HG02610 (cell line): ENCODE results near the gene FAM171A1.

Experiments
- ATAC-seq: cut with Tn5 transposase; IDR thresholded peaks from one replicate; pipeline ENCODE4 v1.9.1; 2021; ENCODE audit warnings: mild to moderate bottlenecking, moderate library complexity; ENCODE audit not compliant: unreplicated experiment

FAM171A1 gene

GRCh38 chr10:15253951-15254807, 116.9 kb downstream of the FAM171A1 start:
- ATAC-seq = peak; percentile 62

GRCh38 chr10:15252396-15252795, 118.7 kb downstream of the FAM171A1 start:
- ATAC-seq = no peak

- no peak for ATAC-seq
Measured at GRCh38 chr10:15251791-15252380, 119.2 kb downstream of the FAM171A1 start.

- ATAC-seq = no peak
Measured at GRCh38 chr10:15245530-15245929, 125.6 kb downstream of the FAM171A1 start.

- ATAC-seq = peak; percentile 65
Measured at GRCh38 chr10:15244635-15245197, 126.4 kb downstream of the FAM171A1 start.

GRCh38 chr10:15242261-15242840, 128.7 kb downstream of the FAM171A1 start:
- ATAC-seq = no peak

GRCh38 chr10:15241306-15241705, 129.8 kb downstream of the FAM171A1 start:
- no peak for ATAC-seq

GRCh38 chr10:15238555-15239335, 132.3 kb downstream of the FAM171A1 start:
- ATAC-seq = no peak

- ATAC-seq = no peak
Measured at GRCh38 chr10:15237351-15237750, 133.7 kb downstream of the FAM171A1 start.

- ATAC-seq = no peak
Measured at GRCh38 chr10:15236340-15236739, 134.7 kb downstream of the FAM171A1 start.

- ATAC-seq = no peak
Measured at GRCh38 chr10:15232279-15232678, 138.8 kb downstream of the FAM171A1 start.

GRCh38 chr10:15231426-15231825, 139.7 kb downstream of the FAM171A1 start:
- no peak for ATAC-seq

- ATAC-seq = no peak
Measured at GRCh38 chr10:15230257-15230656, 140.8 kb downstream of the FAM171A1 start.

GRCh38 chr10:15229268-15229667, 141.8 kb downstream of the FAM171A1 start:
- ATAC-seq = no peak

- ATAC-seq = no peak
Measured at GRCh38 chr10:15228426-15228825, 142.7 kb downstream of the FAM171A1 start.

GRCh38 chr10:15227611-15228372, 143.3 kb downstream of the FAM171A1 start:
- ATAC-seq = no peak

- ATAC-seq = no peak
Measured at GRCh38 chr10:15225511-15225910, 145.6 kb downstream of the FAM171A1 start.

- ATAC-seq = no peak
Measured at GRCh38 chr10:15224948-15225347, 146.1 kb downstream of the FAM171A1 start.

- no peak for ATAC-seq
Measured at GRCh38 chr10:15223174-15223573, 147.9 kb downstream of the FAM171A1 start.

GRCh38 chr10:15222511-15222910, 148.6 kb downstream of the FAM171A1 start:
- ATAC-seq = no peak
